ENCODE results near the gene NRROS. TPM values are rescaled to one million over a fixed set of nuclear protein-coding genes. Genes with fewer than 3 reads are reported as not detected.

NRROS gene
- total RNA-seq, 1 experiment from 2014 or later = 0.07 TPM

- ChIA-PET POLR2A (ENCODE audit: unreplicated experiment) (no interaction called here), CTCF (no interaction called here)
- no peaks in the 10 kb centered on the region for H3K9me3 ChIP-seq (ENCODE audit: low read length)
- no peaks in the 10 kb centered on the region for H3K79me2 ChIP-seq (ENCODE audit: low read length)
- ATAC-seq (no peak), DNase-seq (no peak)
- intact Hi-C loops (cut with micrococcal nuclease) = no loop called here
- H3K27me3 ChIP-seq (ENCODE audit: low read length) = peaks cover 15% of the 10 kb centered on the region
- no peaks in the 10 kb centered on the region for H3K9me2 ChIP-seq (replicated peaks; ENCODE audit: low read length)
- H3F3A ChIP-seq (ENCODE audit: low read length, unreplicated experiment) = no peaks in the 10 kb centered on the region
- H3K27ac ChIP-seq (ENCODE audit: low read length) = no peak overlapping the region
- peaks cover 9% of the 10 kb centered on the region; the same call in 1 of the 2 replicates for H3K4me1 ChIP-seq (ENCODE audit: insufficient read depth, low read length)
- H4K20me1 ChIP-seq (ENCODE audit: low read length) = no peaks in the 10 kb centered on the region
- H3K4me2 ChIP-seq (ENCODE audit: low read length) = no peak overlapping the region
- no peak overlapping the region for H2AFZ ChIP-seq (ENCODE audit: low read length)
- no TSS peak for BruUV-seq (replicated peaks)
- H3K36me3 ChIP-seq (ENCODE audit: low read depth, low read length) = no peaks in the 10 kb centered on the region
- no peak overlapping the region for H3K4me3 ChIP-seq (ENCODE audit: low read length)
- H3K9ac ChIP-seq (ENCODE audit: low read length) = no peak overlapping the region
- no peak for TF ChIP-seq CTCF (conservative IDR thresholded peaks at IDR 0.05; ENCODE audit: low read depth, low read length)
- no peak for TF ChIP-seq EZH2phosphoT487 (IDR thresholded peaks at IDR 0.05; ENCODE audit: borderline replicate concordance, low read length)
These were observed 4.3 kb downstream of the NRROS start for GRCh38 chr3:196643761-196644160.

GRCh38 chr3:196645096-196645495 is 5.6 kb downstream of the NRROS start:
- intact Hi-C loops (cut with micrococcal nuclease) = no loop called here
- H3K79me2 ChIP-seq (ENCODE audit: low read length) = no peaks in the 10 kb centered on the region
- H3K27me3 ChIP-seq (ENCODE audit: low read length) = peaks cover 1% of the 10 kb centered on the region; the same call in 1 of the 2 replicates
- no peak for TF ChIP-seq EZH2phosphoT487 (IDR thresholded peaks at IDR 0.05; ENCODE audit: borderline replicate concordance, low read length)
- TF ChIP-seq CTCF (conservative IDR thresholded peaks at IDR 0.05; ENCODE audit: low read depth, low read length) = no peak
- BruUV-seq (replicated peaks) = no TSS peak
- POLR2A ChIA-PET (ENCODE audit: unreplicated experiment) = no interaction called here
- peaks cover 9% of the 10 kb centered on the region; the same call in 1 of the 2 replicates for H3K4me1 ChIP-seq (ENCODE audit: insufficient read depth, low read length)
- H2AFZ ChIP-seq (ENCODE audit: low read length) = no peak overlapping the region
- H3K9me3 ChIP-seq (ENCODE audit: low read length) = no peaks in the 10 kb centered on the region
- no peaks in the 10 kb centered on the region for H3K9me2 ChIP-seq (replicated peaks; ENCODE audit: low read length)
- no peak overlapping the region for H3K9ac ChIP-seq (ENCODE audit: low read length)
- H4K20me1 ChIP-seq (ENCODE audit: low read length) = no peaks in the 10 kb centered on the region
- ATAC-seq (no peak), DNase-seq (no peak)
- no peak overlapping the region for H3K27ac ChIP-seq (ENCODE audit: low read length)
- CTCF ChIA-PET = interaction anchor here (0.6 kb wide), 1 partner anchor 33 kb away, joined by 3 read pairs; no protein-coding TSS in a partner anchor
- H3F3A ChIP-seq (ENCODE audit: low read length, unreplicated experiment) = no peaks in the 10 kb centered on the region
- no peaks in the 10 kb centered on the region for H3K36me3 ChIP-seq (ENCODE audit: low read depth, low read length)
- no peak overlapping the region for H3K4me3 ChIP-seq (ENCODE audit: low read length)
- H3K4me2 ChIP-seq (ENCODE audit: low read length) = no peak overlapping the region

GRCh38 chr3:196645897-196646665 is 6.6 kb downstream of the NRROS start:
- Histone ChIP-seq H3K36me3 (ENCODE audit: low read depth, low read length) (no peaks in the 10 kb centered on the region), H3K9me2 (replicated peaks; ENCODE audit: low read length) (no peaks in the 10 kb centered on the region), H3K27ac (ENCODE audit: low read length) (no peak overlapping the region), H3K79me2 (ENCODE audit: low read length) (no peaks in the 10 kb centered on the region), H3K9me3 (ENCODE audit: low read length) (no peaks in the 10 kb centered on the region), H4K20me1 (ENCODE audit: low read length) (no peaks in the 10 kb centered on the region), H3F3A (ENCODE audit: low read length, unreplicated experiment) (no peaks in the 10 kb centered on the region), H3K27me3 (ENCODE audit: low read length) (no peaks in the 10 kb centered on the region), H2AFZ (ENCODE audit: low read length) (no peak overlapping the region), H3K4me1 (ENCODE audit: insufficient read depth, low read length) (peaks cover 15% of the 10 kb centered on the region), H3K9ac (ENCODE audit: low read length) (no peak overlapping the region), H3K4me3 (ENCODE audit: low read length) (no peak overlapping the region), H3K4me2 (ENCODE audit: low read length) (no peak overlapping the region)
- TF ChIP-seq EZH2phosphoT487 (IDR thresholded peaks at IDR 0.05; ENCODE audit: borderline replicate concordance, low read length) (no peak), CTCF (conservative IDR thresholded peaks at IDR 0.05; ENCODE audit: low read depth, low read length) (no peak), EZH2 (IDR thresholded peaks at IDR 0.05; ENCODE audit: low read length, unreplicated experiment) (no peak)
- POLR2A ChIA-PET (ENCODE audit: unreplicated experiment) = no interaction called here
- no peak for DNase-seq
- CTCF ChIA-PET = no interaction called here
- BruUV-seq (replicated peaks) = no TSS peak
- intact Hi-C loops (cut with micrococcal nuclease) = no loop called here
- no peak for ATAC-seq

All from PC-3 (cell line).